DND-41 (cell line): ENCODE results near the gene CACNB1.

Experiments
- EZH2 ChIP-seq: IDR thresholded peaks from 3 replicates; pipeline ENCODE4 v1.6.1; 2012; ENCODE audit warnings: borderline replicate concordance, low read depth, mild to moderate bottlenecking, moderate library complexity, low read length, inconsistent platforms; ENCODE audit not compliant: severe bottlenecking
- TF ChIP-seq, protein P1 (sequence below): IDR thresholded peaks from 2 replicates; pipeline ENCODE4 v1.5.1; 2012; ENCODE audit warnings: borderline replicate concordance, low read length, moderate library complexity, mild to moderate bottlenecking; ENCODE audit not compliant: poor library complexity, severe bottlenecking; ENCODE audit errors: extremely low read depth

DNA sequence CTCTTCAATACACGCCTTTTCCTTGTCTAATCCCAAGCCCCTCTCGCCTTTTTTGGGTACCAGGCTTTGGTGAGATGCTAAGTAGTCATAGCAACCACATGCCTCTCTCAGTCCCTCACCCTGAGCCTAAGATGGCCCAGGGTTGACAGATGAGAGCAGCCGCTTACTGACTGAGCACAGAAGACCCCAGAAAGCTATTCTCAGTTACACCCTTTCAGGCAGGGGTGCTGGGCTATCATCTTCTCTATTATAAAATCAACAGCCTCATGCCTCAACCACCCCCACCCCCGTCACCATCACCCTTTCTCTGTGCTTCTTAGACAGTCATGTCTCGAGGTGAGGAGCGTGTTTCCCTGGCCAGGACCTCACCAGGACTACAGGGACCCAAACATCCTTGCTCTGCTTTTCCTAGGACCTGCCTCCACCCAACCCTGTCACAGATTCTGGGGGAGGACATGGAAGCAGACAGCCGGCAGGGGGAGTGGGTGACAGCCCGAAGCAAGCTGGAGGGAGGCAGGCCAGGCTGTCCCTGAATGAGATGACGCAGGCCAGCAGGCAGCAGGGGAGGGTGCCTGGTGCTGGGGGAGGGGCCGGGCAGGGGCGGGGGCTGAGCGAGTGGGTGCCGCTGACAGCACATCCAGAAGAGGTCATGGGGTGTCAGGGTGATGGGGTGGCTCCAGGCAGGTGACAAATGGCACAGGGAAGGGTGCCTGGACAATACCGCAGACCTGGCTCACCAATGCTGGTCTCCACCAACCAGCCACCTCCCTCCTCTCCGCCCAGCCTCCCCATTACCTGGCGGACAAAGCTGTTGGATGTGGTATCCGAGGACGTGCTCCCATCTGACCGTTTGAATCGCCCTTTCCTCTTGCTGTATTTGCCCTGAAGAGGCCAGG, 3.1 kb downstream of the CACNB1 start:
- TF ChIP-seq, protein P1, sequence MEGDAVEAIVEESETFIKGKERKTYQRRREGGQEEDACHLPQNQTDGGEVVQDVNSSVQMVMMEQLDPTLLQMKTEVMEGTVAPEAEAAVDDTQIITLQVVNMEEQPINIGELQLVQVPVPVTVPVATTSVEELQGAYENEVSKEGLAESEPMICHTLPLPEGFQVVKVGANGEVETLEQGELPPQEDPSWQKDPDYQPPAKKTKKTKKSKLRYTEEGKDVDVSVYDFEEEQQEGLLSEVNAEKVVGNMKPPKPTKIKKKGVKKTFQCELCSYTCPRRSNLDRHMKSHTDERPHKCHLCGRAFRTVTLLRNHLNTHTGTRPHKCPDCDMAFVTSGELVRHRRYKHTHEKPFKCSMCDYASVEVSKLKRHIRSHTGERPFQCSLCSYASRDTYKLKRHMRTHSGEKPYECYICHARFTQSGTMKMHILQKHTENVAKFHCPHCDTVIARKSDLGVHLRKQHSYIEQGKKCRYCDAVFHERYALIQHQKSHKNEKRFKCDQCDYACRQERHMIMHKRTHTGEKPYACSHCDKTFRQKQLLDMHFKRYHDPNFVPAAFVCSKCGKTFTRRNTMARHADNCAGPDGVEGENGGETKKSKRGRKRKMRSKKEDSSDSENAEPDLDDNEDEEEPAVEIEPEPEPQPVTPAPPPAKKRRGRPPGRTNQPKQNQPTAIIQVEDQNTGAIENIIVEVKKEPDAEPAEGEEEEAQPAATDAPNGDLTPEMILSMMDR = no peak
- no peak for TF ChIP-seq EZH2
